ENCODE results near the gene CLIC5. TPM values are rescaled to one million over a fixed set of nuclear protein-coding genes. Genes with fewer than 3 reads are reported as not detected.

Gene CLIC5
- total RNA-seq, 2 experiments from 2014 or later: 0.03 to 0.08 TPM

DNA sequence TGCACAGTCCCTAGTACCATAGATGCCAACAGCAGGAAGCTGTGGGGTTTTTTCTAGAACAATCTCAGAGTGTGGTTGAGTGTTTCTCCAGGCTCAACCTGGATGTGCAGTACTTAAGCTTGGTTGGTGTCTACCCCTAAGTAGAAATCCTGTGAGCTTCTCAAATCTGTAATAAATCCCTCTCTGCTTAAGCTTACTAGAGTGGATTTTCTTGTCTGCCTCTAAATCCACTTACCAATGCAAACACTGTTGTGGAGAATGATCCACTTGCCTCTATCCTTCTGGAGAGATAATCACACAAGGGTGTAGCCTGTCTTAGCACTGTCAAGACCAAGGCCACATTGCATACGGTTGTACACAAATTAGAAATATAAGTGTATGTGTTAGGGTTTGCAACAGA, 43.3 kb upstream of the CLIC5 start:
- H3K9me2 ChIP-seq (ENCODE audit: insufficient read depth, low read length): no peaks in the 10 kb centered on the region; the same call in 1 of the 2 replicates
- no peak overlapping the region for H3K27ac ChIP-seq (ENCODE audit: low read depth, low read length, poor library complexity, severe bottlenecking)
- H4K20me1 ChIP-seq (ENCODE audit: insufficient read depth, low read length): no peaks in the 10 kb centered on the region
- H3K4me3 ChIP-seq (ENCODE audit: low read depth, low read length, poor library complexity, severe bottlenecking): no peak overlapping the region
- intact Hi-C loops (cut with micrococcal nuclease; ENCODE audit: unreplicated experiment): no loop called here
- no peaks in the 10 kb centered on the region for H3K4me1 ChIP-seq (ENCODE audit: insufficient read depth, low read length, poor library complexity, severe bottlenecking)
- ChIA-PET CTCF (ENCODE audit: unreplicated experiment) (no interaction called here), POLR2A (no interaction called here)
- H3K4me2 ChIP-seq (ENCODE audit: low read length): no peak overlapping the region
- H3K36me3 ChIP-seq (ENCODE audit: insufficient read depth, low read length): no peaks in the 10 kb centered on the region
- H2AFZ ChIP-seq (ENCODE audit: low read length): no peak overlapping the region
- TF ChIP-seq, protein P1, sequence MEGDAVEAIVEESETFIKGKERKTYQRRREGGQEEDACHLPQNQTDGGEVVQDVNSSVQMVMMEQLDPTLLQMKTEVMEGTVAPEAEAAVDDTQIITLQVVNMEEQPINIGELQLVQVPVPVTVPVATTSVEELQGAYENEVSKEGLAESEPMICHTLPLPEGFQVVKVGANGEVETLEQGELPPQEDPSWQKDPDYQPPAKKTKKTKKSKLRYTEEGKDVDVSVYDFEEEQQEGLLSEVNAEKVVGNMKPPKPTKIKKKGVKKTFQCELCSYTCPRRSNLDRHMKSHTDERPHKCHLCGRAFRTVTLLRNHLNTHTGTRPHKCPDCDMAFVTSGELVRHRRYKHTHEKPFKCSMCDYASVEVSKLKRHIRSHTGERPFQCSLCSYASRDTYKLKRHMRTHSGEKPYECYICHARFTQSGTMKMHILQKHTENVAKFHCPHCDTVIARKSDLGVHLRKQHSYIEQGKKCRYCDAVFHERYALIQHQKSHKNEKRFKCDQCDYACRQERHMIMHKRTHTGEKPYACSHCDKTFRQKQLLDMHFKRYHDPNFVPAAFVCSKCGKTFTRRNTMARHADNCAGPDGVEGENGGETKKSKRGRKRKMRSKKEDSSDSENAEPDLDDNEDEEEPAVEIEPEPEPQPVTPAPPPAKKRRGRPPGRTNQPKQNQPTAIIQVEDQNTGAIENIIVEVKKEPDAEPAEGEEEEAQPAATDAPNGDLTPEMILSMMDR (conservative IDR thresholded peaks at IDR 0.05; ENCODE audit: low read length): no peak
- no peak for TF ChIP-seq EZH2phosphoT487 (IDR thresholded peaks at IDR 0.05; ENCODE audit: borderline replicate concordance, low read depth, low read length)
- H3K9me3 ChIP-seq (ENCODE audit: low read length): no peaks in the 10 kb centered on the region
- no peak for DNase-seq (ENCODE audit: low spot score)
- no peaks in the 10 kb centered on the region for H3K79me2 ChIP-seq (ENCODE audit: insufficient read depth, low read depth, low read length)
- no TSS peak for BruUV-seq (replicated peaks)

DNA sequence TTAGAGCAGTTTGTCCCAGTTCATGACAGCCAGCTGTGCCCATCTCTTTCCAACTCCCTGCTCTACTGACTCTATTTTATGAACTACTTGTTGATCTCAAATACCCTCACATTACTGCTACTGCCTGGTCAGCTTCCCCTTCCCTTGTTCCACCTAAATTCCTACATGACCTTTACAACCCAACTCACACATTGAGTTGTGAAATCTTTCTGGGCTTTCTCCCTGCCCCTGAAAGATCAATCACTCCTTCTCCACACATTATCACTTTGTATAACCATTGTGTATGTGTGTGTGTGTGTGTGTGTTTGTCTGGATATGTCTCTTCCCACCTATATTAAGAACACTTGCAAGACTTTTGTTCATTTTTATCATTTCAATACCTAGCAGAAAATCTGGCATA, 42.1 kb upstream of the CLIC5 start:
- no peaks in the 10 kb centered on the region for H4K20me1 ChIP-seq (ENCODE audit: insufficient read depth, low read length)
- ChIA-PET POLR2A (interaction anchor here (0.6 kb wide), 1 partner anchor 885 kb away, joined by 3 read pairs; no protein-coding TSS in a partner anchor), CTCF (ENCODE audit: unreplicated experiment) (no interaction called here)
- intact Hi-C loops (cut with micrococcal nuclease; ENCODE audit: unreplicated experiment): no loop called here
- no peaks in the 10 kb centered on the region for H3K4me1 ChIP-seq (ENCODE audit: insufficient read depth, low read length, poor library complexity, severe bottlenecking)
- no TSS peak for BruUV-seq (replicated peaks)
- H3K9me3 ChIP-seq (ENCODE audit: low read length): no peaks in the 10 kb centered on the region
- H3K36me3 ChIP-seq (ENCODE audit: insufficient read depth, low read length): no peaks in the 10 kb centered on the region
- no peak overlapping the region for H2AFZ ChIP-seq (ENCODE audit: low read length)
- no peak overlapping the region for H3K4me3 ChIP-seq (ENCODE audit: low read depth, low read length, poor library complexity, severe bottlenecking)
- H3K4me2 ChIP-seq (ENCODE audit: low read length): no peak overlapping the region
- no peaks in the 10 kb centered on the region for H3K9me2 ChIP-seq (ENCODE audit: insufficient read depth, low read length)
- H3K79me2 ChIP-seq (ENCODE audit: insufficient read depth, low read depth, low read length): no peaks in the 10 kb centered on the region
- no peak overlapping the region for H3K27ac ChIP-seq (ENCODE audit: low read depth, low read length, poor library complexity, severe bottlenecking)
- TF ChIP-seq, protein P1 (conservative IDR thresholded peaks at IDR 0.05; ENCODE audit: low read length): no peak
- no peak for TF ChIP-seq EZH2phosphoT487 (IDR thresholded peaks at IDR 0.05; ENCODE audit: borderline replicate concordance, low read depth, low read length)
- no peak for DNase-seq (ENCODE audit: low spot score)

DNA sequence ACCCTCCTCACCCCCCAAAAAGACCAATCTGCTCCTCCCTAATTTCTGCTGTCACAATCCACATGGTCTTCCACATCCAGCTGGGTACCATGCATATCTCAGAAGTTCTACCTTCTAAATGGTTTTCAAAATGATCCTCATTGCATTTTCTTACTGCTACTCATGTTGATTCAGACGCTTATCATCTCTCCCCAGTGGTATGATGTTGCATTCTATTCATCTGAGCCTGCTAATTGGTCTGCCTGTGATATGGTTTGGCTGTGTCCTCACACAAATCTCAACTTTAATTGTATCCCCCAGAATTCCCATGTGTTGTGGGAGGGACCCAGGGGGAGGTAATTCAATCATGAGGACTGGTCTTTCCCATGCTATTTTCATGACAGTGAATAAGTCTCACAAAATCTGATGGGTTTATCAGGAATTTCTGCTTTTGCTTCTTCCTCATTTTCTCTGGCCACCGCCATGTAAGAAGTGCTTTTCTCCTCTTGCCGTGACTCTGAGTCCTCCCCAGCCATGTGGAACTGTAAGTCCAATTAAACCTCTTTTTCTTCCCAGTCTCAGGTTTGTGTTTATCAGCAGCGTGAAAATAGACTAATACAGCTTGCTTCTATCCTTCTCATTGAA, 41.4 kb upstream of the CLIC5 start:
- Histone ChIP-seq H3K4me2 (ENCODE audit: low read length) (no peak overlapping the region), H3K9me2 (ENCODE audit: insufficient read depth, low read length) (no peaks in the 10 kb centered on the region), H3K27ac (ENCODE audit: low read depth, low read length, poor library complexity, severe bottlenecking) (no peak overlapping the region), H3K4me1 (ENCODE audit: insufficient read depth, low read length, poor library complexity, severe bottlenecking) (no peaks in the 10 kb centered on the region), H3K36me3 (ENCODE audit: insufficient read depth, low read length) (no peaks in the 10 kb centered on the region), H3K79me2 (ENCODE audit: insufficient read depth, low read depth, low read length) (no peaks in the 10 kb centered on the region), H3K4me3 (ENCODE audit: low read depth, low read length, poor library complexity, severe bottlenecking) (no peak overlapping the region), H4K20me1 (ENCODE audit: insufficient read depth, low read length) (no peaks in the 10 kb centered on the region), H3K9me3 (ENCODE audit: low read length) (no peaks in the 10 kb centered on the region), H2AFZ (ENCODE audit: low read length) (no peak overlapping the region)
- DNase-seq (ENCODE audit: low spot score): no peak
- intact Hi-C loops (cut with micrococcal nuclease; ENCODE audit: unreplicated experiment): no loop called here
- CTCF ChIA-PET (ENCODE audit: unreplicated experiment): no interaction called here
- BruUV-seq (replicated peaks): no TSS peak
- POLR2A ChIA-PET: interaction anchor here (0.6 kb wide), 1 partner anchor 886 kb away, joined by 3 read pairs; no protein-coding TSS in a partner anchor
- no peak for TF ChIP-seq EZH2phosphoT487 (IDR thresholded peaks at IDR 0.05; ENCODE audit: borderline replicate concordance, low read depth, low read length)
- TF ChIP-seq, protein P1 (conservative IDR thresholded peaks at IDR 0.05; ENCODE audit: low read length): no peak
